Activated naive CD4-positive, alpha-beta T cell treated with anti-CD3 and anti-CD28 coated beads, Interleukin-2, amount 50 U/mL, for 72 hours (primary cell): ENCODE data around the gene RBMS3. TPM values are rescaled to one million over a fixed set of nuclear protein-coding genes. Genes with fewer than 3 reads are reported as not detected.
"Not testable (repeated sequence)": the region's sequence is repeated elsewhere in the genome, so short reads cannot be mapped to it uniquely, and the experiment has no call there.

Experiments used
- ATAC-seq, 2 donors: fragments of 150-1000 bp; cut with Tn5 transposase; 2 replicates each; pipeline ENCODE4 v1.10.0; 2021; ENCODE audit warnings: mild to moderate bottlenecking in 2 of 2, moderate library complexity in 2 of 2
- DNase-seq, 2 donors: peaks; one replicate each; pipeline ENCODE4 v3.0.0; 2021 to 2022; ENCODE audit warnings: low spot score in 2 of 2
- H3K27ac Mint-ChIP-seq, 2 donors: one replicate each; pipeline ENCODE4 v1.8.0; 2022; ENCODE audit warnings: mild to moderate bottlenecking in 2 of 2, mixed read lengths in 2 of 2
- H3K36me3 Mint-ChIP-seq, 2 donors: one replicate each; pipeline ENCODE4 v1.8.0; 2022; ENCODE audit warnings: mixed read lengths in 2 of 2
- H3K9me3 Mint-ChIP-seq, 2 donors: one replicate each; pipeline ENCODE4 v1.8.0; 2022; ENCODE audit warnings: mixed read lengths in 2 of 2
- total RNA-seq, 2 donors: library from RNA; stranded (reverse); gene quantifications; one replicate each; pipeline ENCODE4 v1.2.3, GENCODE V29; 2022

The RBMS3 gene
- total RNA-seq, 2 donors from 2014 or later: 3.3 TPM; not detected in 1

DNA sequence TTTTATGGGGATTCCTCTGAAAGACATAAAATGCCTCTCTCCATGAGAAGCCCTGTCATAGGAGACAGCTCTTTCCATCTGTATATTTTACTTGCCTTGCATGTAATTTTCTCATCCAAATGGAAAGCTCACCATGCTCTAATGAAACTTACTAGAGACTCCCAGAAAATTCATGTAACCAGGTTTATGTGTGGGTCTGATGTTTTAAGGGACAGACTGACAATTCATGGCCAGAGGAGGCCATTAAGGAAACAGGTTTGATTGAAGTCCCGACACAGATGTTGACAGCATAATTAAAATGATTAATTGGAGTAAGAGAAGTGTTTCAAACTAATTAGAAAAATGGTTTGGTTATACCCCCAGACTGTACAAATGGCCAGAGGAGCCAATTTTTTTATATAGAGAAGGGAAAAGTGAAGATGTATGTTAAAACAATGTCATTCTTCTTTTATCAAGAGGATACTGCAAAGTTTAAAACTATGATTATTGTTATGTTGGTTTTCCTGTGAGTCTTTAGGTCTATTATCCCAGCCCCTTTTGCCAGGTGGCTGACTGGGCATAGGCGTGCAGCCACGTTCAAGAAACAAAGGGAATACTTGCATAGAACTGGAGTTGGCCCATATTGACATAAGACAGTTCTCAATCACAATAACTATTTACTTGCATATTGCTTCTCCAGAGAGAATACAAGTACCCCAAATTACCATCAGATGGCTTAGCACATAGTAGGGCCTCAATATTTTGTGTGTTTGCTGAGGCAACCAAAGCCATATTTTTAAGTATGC, 64.8 kb downstream of the RBMS3 start:
- DNase-seq (no peak), ATAC-seq (no peak)
- no peaks in the 10 kb centered on the region for H3K36me3 Mint-ChIP-seq
- no peaks in the 10 kb centered on the region for H3K9me3 Mint-ChIP-seq
- H3K27ac Mint-ChIP-seq: no peak overlapping the region

DNA sequence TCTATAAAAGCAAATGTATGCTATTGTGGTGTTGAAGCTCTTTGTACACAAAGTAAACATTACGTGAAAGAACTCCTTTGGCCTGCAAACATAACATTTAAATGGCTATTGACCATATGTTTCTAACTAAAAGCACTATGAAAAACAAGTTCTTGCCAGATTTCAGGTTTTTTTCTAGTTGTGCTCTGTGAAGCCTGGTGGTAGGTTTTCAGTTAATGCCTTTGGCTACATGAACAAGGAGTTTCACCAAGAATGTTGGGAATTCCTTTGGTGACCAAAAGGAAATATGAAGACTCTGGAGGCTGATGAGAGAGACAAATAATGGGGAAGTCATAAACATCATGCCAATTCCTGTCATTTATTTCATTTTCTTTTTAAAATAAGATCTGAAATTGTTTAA, 66.0 kb downstream of the RBMS3 start:
- DNase-seq: no peak
- no peak for ATAC-seq
- no peak overlapping the region for H3K27ac Mint-ChIP-seq
- no peaks in the 10 kb centered on the region for H3K36me3 Mint-ChIP-seq
- H3K9me3 Mint-ChIP-seq: no peaks in the 10 kb centered on the region

DNA sequence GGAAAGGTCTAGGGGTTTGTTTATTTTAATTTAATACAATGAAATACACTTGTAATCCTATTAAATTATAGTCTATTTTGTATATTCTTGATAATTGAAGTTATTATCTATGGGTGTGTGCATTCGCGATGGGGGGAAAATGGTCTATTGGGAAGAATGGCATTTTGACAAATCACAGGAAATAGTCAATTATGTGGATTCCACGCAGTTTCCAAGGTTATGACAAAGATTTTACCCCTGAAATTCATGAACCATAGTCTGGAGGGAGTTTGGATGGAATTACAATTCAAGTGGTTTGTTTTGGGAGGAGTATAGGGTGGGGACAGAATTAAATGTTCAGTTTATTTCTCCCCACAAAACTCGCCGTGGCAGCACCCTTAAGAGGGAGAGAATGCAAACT, 66.5 kb downstream of the RBMS3 start:
- no peak overlapping the region for H3K27ac Mint-ChIP-seq
- no peaks in the 10 kb centered on the region for H3K9me3 Mint-ChIP-seq
- DNase-seq (no peak), ATAC-seq (no peak)
- H3K36me3 Mint-ChIP-seq: no peaks in the 10 kb centered on the region

DNA sequence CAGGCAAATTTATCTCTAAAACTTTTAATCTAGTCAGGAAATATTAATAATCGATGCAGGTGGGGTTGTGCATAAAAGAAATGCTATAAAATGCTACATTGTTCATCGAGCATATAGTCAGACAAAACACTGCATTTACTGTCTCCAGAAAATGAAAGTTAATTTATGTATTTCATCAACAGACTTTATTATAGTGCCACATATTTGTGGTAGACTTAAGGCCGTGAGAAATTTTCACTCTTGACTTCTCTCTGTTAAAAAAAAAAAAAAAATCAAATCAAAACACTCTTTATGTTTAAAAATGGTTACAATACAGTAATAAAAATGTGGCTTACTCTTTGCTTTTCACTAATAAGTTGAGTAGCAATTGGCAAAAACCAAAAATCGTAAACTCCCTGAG, 67.4 kb downstream of the RBMS3 start:
- no peak overlapping the region for H3K27ac Mint-ChIP-seq
- DNase-seq: no peak
- no peaks in the 10 kb centered on the region for H3K36me3 Mint-ChIP-seq
- ATAC-seq: no peak
- no peaks in the 10 kb centered on the region for H3K9me3 Mint-ChIP-seq

DNA sequence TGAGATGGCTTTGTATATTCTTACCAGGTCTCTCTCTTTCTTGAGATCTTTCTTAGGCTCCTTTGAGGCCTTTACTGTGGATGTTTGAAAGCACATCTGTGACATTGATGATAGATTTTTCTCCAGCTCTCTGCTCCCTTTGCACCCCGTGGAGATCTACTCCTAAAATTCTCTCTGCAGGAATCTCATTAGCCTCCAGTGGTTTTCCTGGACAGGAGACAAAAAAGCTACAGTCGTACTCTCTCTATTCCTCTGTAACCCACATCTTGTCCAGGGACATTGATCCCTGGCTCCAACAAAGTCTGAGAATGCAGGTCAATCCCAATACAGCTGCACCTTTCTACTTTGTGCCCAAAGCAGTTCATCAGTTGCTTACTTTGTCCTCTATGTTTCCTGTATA, 68.2 kb downstream of the RBMS3 start:
- H3K27ac Mint-ChIP-seq: no peak overlapping the region
- DNase-seq (no peak), ATAC-seq (no peak)
- H3K9me3 Mint-ChIP-seq: no peaks in the 10 kb centered on the region
- H3K36me3 Mint-ChIP-seq: no peaks in the 10 kb centered on the region

DNA sequence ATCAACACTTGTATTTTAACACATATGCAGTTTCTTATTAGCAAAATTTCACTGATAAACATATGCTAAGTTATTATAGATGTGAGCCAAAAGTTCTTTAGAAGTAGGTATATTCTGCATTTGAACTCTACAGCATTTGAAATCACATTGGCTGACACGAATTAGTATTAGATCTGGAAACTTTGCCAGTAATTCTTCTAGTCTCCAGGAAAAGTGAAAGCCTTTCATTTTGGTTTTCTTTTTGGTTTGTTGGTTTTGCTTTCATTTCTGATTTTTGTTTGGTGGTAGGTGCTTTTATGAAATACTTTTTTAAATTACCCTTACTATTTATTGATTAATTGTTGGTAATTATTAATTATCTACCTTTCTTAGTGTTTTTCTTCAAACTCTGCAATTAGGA, 72.9 kb downstream of the RBMS3 start:
- Mint-ChIP-seq H3K27ac (no peak overlapping the region), H3K36me3 (no peaks in the 10 kb centered on the region), H3K9me3 (no peaks in the 10 kb centered on the region)
- ATAC-seq (no peak), DNase-seq (no peak)

DNA sequence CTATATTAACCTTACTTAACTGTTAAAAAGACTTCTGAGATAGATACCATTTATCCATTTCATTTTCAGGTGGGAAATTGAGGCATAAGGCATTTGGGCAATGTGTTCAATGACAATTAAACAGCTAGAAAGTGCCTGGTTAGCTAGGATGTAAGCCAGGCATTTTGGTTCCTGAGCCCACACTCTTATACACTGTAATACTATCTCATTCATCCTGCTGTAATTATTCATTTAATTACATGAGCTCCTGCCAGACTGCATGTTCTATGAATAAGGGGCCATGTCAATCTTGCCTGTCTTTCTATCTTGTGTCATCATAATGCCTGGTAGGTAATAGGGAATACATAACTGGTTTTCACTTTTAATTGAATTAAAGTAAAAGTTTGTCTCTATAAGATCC, 74.0 kb downstream of the RBMS3 start:
- ATAC-seq (no peak), DNase-seq (no peak)
- no peak overlapping the region for H3K27ac Mint-ChIP-seq
- no peaks in the 10 kb centered on the region for H3K36me3 Mint-ChIP-seq
- H3K9me3 Mint-ChIP-seq: peaks cover under 1 to 2% of the 10 kb centered on the region in 2 donors

DNA sequence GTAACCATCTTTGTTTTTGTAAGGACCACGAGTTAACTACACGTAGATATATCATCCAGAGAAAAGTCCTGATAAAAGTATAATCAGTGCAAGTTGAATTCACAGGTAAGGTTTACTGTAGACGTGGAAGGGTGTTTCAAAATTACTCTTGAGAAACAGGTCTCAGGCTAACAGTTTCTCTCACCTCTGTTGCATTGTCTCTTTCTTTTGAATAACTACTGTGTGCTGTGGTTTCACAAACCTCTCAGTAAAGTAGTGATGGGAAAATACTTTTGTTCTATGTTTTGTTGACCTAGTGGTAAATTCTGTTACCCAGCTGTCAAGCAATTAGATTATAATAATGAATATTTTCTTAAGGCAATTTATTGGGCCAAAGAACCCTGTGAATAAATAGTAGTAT, 75.2 kb downstream of the RBMS3 start:
- ATAC-seq (no peak), DNase-seq (no peak)
- H3K36me3 Mint-ChIP-seq: no peaks in the 10 kb centered on the region
- peaks cover 5 to 8% of the 10 kb centered on the region in 2 donors for H3K9me3 Mint-ChIP-seq
- H3K27ac Mint-ChIP-seq: no peak overlapping the region

DNA sequence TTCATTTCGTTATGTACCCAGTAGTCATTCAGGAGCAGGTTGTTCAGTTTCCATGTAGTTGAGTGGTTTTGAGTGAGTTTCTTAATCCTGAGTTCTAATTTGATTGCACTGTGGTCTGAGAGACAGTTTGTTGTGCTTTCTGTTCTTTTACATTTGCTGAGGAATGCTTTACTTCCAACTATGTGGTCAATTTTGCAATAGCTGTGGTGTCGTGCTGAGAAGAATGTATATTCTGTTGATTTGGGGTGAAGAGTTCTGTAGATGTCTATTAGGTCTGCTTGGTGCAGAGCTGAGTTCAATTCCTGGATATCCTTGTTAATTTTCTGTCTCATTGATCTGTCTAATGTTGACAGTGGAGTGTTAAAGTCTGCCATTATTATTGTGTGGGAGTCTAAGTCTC, 79.4 kb downstream of the RBMS3 start:
- not testable (repeated sequence) for H3K27ac Mint-ChIP-seq, ATAC-seq, H3K36me3 Mint-ChIP-seq, DNase-seq, H3K9me3 Mint-ChIP-seq

DNA sequence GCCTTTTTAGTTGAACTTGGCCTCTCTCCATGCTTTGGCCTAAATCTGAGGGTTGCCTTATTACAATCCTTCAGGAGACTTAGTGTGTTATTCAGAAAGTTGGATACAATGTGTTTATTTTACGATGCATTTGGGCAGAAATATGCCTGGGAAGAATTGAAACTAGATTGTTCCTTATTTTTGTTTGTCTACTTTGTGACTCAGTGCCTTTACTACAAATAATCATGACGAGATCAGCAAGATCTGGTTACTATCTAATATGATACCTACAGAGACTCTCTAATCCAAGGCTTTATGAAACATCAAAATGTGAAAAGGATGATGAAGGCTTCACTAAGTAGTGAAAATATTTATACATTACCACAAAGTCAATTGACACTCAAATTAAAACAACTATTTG, 82.2 kb downstream of the RBMS3 start:
- no peak overlapping the region for H3K27ac Mint-ChIP-seq
- H3K9me3 Mint-ChIP-seq: peaks cover 8 to 9% of the 10 kb centered on the region in 2 donors
- peaks cover 0 to 4% of the 10 kb centered on the region in 2 donors for H3K36me3 Mint-ChIP-seq
- ATAC-seq (no peak), DNase-seq (no peak)

DNA sequence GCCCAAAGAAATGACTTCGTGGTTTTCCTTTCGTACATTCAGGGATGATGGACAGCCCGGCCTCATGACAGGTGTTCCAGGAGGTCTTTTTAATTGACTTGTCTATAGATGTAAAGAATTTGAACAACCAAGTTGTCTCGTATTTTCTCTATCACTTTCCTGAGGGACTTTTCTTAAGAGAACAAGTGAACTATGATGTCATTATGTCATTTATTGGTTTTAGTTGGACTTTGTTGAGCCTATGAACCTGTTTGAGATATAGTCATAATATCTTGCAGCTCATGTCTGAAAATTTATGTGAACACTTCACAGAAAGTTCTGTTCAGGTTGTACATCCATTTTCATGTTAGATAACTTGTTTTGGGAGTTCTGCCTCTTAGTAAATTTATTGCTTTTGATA, 89.2 kb downstream of the RBMS3 start:
- Mint-ChIP-seq H3K27ac (no peak overlapping the region), H3K9me3 (no peaks in the 10 kb centered on the region), H3K36me3 (no peaks in the 10 kb centered on the region)
- ATAC-seq (no peak), DNase-seq (no peak)

DNA sequence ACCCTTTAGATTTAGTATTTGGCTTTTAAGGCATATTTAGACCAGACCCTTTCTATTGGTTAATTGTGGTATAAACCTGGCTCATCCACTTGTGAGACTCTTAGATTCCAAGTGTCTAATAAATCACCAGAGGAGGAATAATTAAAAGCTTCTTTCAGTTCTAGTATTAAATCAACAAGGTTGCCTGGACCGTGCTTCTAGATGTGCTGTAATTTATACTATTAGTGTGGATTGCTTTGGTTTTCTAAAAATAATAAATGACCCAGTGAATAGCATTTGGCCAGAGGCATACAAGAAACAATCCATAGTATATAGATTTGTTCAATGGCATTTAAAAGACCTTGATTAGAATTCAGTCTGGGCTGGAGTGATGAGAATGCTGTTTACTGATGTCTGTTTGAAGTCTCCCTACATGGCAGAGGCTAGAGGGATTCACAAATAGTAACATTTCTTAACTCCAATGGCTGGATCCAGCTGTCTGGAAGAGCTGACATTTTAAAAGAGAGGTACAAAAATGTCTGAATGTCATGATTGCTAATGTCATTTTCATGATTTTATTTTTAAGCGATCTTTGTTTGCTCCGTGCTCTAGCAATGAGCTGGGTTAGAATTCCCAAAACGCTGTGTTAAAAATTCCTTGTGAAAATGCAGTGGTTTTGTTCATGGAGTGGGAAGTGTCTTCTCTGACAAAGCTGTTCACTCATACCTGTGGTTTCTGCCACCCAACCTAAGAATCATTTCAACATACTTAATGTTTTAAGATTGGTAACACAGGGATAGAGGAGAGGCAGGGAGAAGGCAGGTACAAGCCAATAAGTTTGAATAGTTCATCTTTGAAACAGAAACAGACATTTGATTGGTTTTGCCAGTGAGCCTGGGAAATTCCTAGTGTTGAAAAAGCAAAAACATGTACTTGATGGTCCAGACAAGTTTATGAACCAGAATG, 89.9 kb downstream of the RBMS3 start:
- H3K9me3 Mint-ChIP-seq: no peaks in the 10 kb centered on the region
- no peak for DNase-seq
- H3K36me3 Mint-ChIP-seq: no peaks in the 10 kb centered on the region
- no peak for ATAC-seq
- no peak overlapping the region for H3K27ac Mint-ChIP-seq

DNA sequence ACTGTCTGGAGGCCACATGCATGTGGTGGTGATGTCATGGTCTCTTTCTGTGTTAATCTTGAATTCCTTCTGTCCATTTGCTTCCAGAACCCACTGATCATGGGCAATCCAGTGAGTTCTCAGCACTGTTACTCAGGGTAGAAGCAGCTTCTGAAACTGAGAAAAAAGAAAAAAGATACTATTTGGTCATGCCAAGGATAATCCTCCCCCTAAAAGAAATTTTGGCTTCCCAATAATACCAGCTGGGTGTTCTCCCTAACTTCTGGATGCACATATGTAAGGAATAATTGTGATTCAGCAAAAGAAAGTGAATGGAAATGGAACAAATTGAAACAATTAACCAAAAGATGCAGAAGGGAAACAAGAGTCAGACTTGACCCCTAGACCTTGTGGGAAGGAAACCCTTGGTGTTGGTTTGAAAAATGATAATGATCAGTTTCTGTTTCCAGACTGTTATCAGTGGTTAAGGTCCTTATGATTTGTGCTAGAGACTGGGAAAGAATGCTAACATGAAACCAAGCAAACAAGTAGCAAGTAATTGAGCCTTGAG, 92.3 kb downstream of the RBMS3 start:
- Mint-ChIP-seq H3K9me3 (no peaks in the 10 kb centered on the region), H3K27ac (no peak overlapping the region), H3K36me3 (no peaks in the 10 kb centered on the region)
- no peak for ATAC-seq
- DNase-seq: no peak

DNA sequence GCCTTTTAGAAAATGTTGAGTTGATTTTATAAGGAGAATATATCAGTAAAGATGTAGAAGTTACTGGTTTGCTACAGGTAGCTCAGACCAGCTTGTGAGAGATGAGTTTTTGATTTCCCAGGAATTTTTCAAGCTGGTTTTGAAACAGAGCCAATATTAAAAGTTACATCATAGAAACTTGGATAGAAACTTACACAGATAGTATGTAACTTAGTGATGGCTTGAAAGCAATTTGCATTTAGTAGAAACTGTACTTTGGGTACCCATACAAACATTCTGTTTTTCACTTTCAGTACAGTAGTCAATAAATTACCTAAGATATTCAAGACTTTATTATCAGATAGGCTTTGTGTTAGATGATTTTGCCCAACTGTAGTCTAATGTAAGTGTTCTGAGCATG, 93.4 kb downstream of the RBMS3 start:
- Mint-ChIP-seq H3K36me3 (no peaks in the 10 kb centered on the region), H3K9me3 (no peaks in the 10 kb centered on the region), H3K27ac (no peak overlapping the region)
- DNase-seq (no peak), ATAC-seq (no peak)

DNA sequence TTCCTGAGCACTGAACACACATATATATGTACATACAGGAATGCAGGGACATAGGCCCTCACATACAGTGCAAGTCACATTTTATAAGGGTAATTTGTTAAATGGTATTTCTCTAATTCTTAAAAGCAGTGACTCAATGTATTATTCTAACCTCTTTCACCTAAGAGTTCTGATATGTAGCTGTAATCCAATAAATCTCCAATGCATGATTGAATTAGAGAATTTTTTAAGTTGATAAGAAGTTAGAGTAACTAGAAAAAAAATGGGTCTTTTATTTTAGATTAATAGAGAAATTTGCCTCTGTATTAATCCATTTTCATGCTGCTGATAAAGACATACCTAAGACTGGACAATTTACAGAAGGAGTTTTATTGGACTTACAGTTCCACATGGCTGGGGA, 98.2 kb downstream of the RBMS3 start:
- H3K36me3 Mint-ChIP-seq: no peaks in the 10 kb centered on the region
- no peak overlapping the region for H3K27ac Mint-ChIP-seq
- DNase-seq (no peak), ATAC-seq (no peak)
- H3K9me3 Mint-ChIP-seq: no peaks in the 10 kb centered on the region

DNA sequence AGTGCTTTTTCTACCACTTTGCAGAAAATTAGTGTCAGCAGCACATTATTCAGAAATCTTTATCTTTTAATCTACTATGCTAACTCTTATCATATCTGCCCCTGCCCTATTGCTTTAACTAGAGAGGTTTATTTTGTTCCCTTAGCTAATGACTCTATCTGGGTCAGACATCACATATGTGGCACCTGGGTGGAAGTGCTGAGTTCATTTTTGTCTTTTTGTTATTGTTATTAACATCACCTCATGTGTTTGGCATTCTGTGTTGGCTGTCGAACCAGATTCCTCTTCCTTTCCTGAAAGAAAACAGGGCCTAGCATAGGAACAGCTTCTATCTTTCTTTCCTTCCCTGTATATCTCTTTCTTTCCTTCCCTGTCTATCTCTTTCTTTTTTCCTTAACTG, 100.7 kb downstream of the RBMS3 start:
- DNase-seq: no peak
- H3K36me3 Mint-ChIP-seq: no peaks in the 10 kb centered on the region
- H3K27ac Mint-ChIP-seq: no peak overlapping the region
- peaks cover 4 to 9% of the 10 kb centered on the region in 2 donors for H3K9me3 Mint-ChIP-seq
- no peak for ATAC-seq

DNA sequence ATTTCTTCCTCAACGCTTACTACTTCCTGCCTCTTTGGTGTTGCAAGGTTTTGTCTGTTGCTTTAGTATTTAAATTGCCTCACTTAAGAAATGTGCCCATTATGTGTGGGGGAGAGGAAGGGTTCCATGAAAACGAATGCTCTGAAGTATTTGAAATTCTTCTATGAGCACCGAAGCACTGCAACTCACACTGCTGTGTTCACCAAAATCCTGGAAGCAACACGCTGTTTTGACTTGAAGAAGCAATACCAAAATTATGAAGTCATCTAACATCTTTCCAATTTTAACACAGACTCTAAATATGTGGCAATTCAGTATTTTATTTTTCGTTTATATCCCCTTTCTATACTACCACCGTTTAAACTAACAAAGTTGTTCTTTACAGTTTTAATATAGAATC, 101.5 kb downstream of the RBMS3 start:
- DNase-seq: no peak
- Mint-ChIP-seq H3K9me3 (peaks cover 8 to 14% of the 10 kb centered on the region in 2 donors), H3K27ac (no peak overlapping the region), H3K36me3 (no peaks in the 10 kb centered on the region)
- ATAC-seq: no peak
